Measurements from ENCODE around the gene TBX20.
"Not testable (repeated sequence)": the region's sequence is repeated elsewhere in the genome, so short reads cannot be mapped to it uniquely, and the experiment has no call there.

The TBX20 gene

DNA sequence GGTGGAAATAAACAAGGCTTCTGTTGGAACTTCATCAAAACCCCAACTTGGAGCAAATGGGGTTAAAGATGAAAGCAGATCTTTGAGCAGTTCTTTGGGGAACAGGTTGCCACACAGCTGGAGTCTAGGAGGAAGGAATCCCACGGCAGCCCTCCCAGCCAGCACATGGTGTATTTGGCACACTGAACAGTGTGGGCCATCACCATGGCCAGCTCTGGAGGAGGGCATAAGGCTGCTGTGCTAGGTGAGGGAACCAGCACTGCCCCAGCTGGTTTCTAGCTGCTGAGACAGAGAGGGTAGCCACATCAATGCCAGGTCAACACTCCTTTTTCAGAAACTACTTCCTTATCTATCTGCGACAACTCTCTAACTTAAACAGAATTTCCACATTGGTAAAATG is 33.7 kb downstream of the TBX20 start:
- DNase-seq (ENCODE audit: low read depth, low spot score): not testable (repeated sequence)

DNA sequence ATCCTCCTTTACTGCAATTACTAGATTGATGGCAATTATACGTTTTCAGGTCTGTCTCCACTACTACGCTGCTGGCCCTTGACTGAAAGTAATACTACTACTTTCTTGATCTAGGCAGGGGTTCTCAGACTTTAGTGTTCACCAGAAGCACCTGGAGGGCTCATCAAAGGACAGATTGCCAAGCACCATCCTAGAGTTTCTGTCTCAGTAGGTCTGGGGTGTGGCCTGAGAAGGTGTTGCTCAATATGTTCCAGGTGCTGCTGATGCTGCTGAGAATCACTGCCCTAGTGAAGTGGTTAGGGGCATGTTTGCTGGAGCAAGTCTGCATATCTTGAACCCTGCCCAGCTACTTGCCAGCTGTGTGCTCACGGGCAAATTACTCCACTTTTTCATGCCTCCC is 37.9 kb downstream of the TBX20 start:
- not testable (repeated sequence) for DNase-seq (ENCODE audit: low read depth, low spot score)

DNA sequence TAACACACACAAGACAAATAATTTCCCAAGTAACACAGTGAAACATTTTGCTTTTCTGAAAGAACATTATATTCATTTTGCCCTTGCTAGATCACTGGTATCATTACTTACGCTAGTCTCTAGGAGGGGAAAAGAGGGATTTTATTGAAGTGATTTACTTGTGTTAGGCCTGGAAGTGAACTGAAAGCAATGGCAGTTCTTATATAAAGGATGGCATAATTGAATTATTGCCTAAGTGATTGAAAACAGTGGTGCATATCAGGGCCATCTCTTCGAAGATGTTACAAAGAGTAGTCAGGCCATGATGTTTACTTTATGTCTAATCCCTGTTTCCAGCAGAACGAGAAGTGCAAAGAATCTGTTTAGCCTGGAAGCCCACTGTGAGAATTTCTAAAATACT is 38.8 kb downstream of the TBX20 start:
- DNase-seq (ENCODE audit: low read depth, low spot score): not testable (repeated sequence)

DNA sequence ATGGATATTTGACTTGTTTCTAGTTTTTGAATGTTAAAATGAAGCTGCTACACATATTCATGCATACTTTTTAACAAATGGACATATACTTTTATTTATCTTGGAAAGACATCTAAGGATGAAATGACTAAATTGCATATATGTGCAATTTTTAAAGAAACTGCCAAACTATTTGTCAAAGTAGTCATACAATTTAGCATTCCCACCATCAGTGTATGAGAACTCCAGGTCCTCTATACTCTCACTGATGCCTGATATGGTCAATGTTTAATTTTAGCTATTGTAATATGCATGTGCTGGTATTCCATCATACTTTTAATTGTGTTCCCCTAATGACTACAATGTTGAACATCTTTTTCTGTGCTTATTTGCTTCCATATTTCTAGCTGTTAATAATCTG is 47.0 kb downstream of the TBX20 start:
- not testable (repeated sequence) for DNase-seq (ENCODE audit: low read depth, low spot score)

DNA sequence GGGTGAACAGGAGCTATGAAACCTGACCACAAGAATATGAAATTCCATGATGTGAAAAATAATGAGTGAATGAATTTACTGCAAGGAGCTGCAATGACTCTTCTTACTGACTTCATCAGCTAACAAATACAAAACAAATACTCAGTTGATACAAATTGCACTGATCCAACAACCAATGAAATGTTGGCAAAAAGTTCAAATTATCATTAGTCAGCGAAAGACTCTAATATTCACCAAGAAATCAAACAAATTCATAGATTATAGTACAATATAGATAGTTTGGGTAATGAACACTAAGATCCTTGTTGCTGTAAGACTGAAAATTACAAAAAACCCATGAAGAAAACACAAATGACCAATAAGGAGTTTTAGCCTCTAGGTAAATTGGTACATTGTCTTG is 49.0 kb downstream of the TBX20 start:
- not testable (repeated sequence) for DNase-seq (ENCODE audit: low read depth, low spot score)

DNA sequence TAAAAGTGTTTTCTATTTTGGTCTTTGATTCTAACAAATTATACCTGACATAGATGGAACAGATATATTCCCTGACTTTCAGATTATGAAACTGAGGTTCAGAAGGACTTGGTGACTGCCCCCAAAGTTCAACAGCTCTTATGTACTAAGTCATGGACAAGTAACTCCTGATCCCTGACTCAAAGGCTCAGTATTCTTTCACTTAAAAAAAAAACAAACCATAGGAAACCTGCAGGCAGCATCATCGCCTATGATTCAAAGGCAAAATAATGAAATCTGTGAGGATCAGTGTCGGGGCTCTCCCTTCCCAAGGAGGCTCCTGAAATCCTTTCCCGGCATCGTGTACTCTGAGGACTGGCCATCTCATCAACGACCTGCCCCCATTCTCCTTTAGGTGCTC is 49.9 kb downstream of the TBX20 start:
- not testable (repeated sequence) for DNase-seq (ENCODE audit: low read depth, low spot score)

DNA sequence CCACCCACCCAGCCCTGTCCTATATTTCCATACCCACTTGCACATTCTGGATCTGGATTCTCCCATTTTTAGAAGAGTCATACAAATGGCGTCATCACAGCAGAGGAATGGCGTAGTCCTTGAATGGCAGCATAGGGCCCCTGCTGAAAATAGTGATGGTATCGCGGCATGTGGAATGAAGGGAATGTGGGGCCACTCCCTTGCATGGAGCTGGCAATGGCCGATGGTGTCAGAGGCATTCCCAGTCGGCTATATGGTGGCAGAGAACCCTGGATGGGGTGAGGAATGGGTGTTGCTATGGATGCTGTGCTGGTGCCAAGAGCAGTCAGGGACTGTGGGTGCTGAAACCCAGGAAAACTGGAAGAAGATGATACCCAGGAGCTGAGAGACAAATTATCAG is 51.5 kb downstream of the TBX20 start:
- DNase-seq (ENCODE audit: low read depth, low spot score): not testable (repeated sequence)

DNA sequence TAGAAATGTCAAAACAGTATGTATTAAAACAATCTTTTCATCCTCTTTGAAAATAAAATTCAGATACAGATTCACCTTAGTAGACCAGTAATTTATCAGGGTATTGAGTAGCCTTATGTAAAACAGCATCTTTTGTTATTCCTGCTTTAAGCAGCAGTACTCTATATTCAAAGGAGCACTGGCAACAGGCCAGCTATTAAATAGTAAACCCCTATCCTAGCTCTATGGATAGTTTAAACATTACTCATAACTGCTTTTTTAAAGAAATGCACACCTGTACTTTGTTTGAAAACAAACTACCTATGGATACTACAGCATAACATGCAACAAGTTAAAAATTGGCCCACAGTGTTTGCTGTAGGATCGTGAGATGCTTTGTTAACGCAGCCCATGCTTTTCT is 53.7 kb downstream of the TBX20 start:
- not testable (repeated sequence) for DNase-seq (ENCODE audit: low read depth, low spot score)

DNA sequence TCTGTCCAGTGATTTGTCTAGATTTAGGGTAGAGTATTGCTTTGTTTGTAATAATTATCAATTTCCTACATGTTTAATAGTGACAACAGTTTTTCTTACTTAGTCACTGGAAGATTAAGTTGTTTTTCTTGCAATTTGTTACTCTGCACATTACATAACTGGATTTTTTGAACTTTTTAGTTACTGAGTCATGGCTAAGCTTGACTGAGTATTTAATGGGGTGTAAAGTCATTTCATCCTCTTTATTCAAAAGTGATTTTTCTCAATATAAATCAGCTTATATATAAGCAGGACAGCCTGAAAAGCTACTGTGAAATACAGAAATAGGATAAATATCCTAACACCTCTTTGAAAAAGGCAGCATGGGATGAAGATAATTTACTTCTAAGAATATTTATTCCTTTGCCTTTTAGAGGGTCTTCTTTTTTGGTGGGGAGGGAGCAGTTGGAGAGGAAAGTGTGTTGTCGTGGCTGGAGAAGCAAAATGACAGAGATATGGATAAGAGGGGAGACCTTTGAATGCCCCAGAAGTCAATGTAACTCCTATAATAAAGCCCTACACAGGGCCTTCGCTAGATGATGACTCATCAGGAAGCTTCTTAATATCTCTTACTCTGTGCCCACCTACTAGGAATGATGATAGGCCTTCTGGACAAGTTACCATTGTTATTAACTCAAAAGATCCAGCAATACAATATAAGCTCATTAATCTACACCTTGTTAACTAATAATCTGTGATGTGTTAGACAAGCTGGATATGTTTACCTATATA is 55.3 kb downstream of the TBX20 start:
- DNase-seq (ENCODE audit: low read depth, low spot score): not testable (repeated sequence)

DNA sequence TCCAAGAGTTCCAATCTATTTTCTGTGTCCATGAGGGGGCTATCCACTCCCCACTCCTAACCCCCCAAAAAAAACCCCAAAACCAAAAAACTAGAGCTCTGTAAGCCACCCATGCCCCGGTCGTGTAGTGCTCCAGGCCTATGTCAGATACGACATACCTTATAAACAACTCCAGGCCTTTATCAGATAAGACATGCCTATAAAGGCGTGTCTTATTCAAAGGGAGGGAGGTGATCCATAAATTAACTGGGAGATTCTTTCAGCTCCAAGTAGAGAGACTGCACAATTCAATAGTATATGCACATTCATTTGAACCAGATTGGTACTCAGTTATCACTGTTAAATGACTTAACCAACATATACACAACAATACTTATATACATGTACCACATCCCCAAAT is 62.3 kb downstream of the TBX20 start:
- DNase-seq (ENCODE audit: low read depth, low spot score): not testable (repeated sequence)

DNA sequence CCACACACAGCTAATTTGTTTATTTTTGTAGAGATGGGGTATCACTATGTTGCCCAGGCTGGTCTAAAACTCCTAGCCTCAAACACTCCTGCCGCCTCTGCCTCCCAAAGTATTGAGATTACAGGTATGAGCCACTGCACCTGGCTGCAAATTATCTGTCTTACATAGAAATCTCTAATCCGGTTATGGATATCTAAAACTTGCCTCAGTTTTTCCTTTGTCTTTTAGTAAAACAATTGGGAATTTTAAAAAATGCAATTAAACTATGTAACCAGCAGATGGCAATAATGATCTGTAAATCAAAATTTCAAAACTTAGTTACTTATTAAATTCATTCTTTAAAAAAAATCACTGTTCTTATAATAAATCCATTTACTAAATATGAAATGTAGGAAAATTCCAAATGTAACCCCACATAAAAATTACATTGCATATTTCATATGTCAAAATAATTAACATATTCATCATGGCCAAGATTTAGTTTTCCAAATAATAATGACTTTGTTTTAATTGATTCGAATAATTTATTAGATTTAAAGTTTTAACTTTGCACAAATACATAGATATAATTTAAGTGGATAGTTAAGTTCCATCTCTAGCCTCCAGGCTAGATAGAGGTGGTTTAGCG is 63.6 kb downstream of the TBX20 start:
- not testable (repeated sequence) for DNase-seq (ENCODE audit: low read depth, low spot score)

DNA sequence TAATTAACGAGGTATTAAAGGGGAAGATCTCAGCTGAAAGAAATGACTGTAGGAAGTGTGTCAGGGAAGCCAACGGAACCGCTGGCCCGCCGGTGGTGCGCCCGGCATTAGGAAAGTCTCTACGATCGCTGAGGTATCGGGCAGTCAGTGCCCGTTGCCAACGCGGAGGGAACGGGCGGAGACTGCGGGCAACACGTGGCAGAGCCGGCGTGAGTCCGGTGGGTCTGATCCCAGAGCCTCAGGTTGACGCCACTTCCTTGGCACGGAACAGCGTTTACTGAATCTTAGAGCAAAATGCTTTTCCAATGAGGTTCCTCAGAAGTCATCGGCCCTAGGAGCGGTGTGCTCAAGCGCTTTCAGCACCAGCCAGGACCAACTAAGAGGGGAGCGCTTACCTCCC is 67.1 kb downstream of the TBX20 start:
- not testable (repeated sequence) for DNase-seq (ENCODE audit: low read depth, low spot score)

DNA sequence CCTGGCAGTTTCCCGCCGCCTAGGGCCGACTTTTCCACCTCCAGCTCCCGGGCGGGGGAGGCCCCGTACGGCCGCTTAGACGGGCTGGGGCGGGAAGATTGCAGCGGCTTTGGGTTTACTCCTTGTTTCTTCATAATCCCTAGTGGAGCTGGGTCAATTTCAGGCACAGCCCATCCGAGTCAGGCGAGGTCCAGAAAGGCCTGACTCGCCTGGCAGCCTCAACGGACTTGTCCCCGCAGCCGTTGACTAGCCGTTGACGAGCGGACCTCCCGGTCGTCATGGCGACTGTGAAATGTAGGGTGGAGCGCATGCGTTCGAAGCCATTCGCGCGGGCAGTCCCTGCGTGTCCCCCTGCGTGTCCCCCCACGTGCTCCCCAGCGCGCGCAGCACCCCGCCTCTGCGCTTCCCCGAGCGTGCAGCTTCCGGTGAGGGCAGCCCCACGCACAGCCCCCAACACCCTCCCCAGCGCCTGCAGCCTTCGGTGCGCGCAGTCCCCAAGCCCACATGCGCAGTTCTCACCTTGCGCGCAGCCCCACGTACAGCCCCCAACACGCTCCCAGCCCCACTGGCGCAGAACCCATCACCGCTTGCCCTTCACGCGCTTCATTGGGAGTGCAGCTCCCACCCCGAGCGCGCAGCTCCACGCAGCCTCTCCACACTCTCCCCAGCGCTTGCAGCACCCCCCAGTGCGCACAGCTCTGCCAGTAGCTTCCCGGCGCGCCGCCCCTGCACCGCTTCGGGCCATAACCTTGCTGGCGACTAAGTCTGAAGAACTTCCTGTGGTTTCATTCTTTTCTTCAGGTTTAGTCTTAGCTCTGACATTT is 67.8 kb downstream of the TBX20 start:
- DNase-seq (ENCODE audit: low read depth, low spot score): peak; percentile 2

DNA sequence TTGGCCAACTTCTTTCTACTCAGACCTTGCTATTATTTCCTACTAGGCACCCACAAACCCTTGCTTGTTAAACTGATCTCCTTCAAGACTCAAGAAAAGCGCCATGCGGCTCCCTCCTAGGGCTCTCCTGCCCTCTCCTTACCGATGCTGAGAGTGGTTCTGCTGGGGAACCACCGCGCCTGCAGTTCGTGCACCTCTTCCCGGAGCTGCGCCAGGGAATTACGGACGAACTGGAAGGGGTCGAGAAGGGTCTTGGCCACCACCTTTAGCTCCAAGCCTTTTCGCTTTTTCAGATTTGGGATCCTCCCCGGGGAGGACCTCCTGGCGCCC is 68.4 kb downstream of the TBX20 start:
- not testable (repeated sequence) for DNase-seq (ENCODE audit: low read depth, low spot score)

DNA sequence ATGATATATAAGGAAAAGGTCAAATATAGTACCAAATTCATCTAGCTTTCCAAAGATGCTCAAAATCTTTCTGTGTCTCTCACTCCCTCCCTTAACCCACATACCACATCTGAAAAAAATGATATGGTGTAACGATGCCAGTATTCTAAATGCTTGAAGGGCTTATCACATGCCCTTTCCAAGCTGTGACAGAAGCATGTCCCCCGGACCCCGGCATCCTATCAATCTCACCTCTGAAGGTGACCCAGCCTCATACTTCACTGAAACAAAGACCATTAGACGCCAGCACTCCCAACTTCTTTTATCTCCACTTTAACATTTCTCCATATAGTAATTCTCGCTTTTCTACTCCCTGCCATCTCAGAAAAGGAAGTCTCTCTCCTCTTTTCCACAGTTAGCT is 68.9 kb downstream of the TBX20 start:
- not testable (repeated sequence) for DNase-seq (ENCODE audit: low read depth, low spot score)

DNA sequence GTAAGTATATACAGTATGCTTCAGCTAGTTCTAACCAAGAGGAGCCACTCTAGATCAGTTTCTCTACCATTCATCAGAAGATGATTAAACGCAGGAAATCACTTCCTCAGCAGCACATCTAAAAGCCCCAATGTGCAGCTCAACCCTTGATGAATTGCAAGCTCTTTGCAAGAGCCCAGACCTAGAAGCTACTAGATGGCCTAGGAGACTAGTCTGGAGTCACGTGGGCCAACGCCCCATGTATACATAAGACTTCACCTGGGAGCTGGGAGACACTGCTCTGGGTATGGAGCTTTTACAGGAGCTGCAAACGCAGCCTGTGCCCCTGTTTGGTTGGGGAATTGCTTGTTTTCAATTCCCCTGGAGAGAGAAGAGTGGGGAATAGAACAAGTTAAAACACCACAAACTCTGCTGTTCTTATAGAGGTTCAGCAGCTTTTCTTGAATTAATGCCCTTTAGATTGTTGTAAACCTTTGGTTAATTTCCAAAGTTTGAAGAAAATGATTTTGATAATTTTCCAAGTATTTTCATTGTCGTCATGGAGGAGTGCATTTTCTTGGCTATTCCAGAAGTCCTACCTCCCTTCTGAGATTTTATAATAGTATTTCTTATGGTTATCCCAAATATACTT is 69.9 kb downstream of the TBX20 start:
- DNase-seq (ENCODE audit: low read depth, low spot score): not testable (repeated sequence)

DNA sequence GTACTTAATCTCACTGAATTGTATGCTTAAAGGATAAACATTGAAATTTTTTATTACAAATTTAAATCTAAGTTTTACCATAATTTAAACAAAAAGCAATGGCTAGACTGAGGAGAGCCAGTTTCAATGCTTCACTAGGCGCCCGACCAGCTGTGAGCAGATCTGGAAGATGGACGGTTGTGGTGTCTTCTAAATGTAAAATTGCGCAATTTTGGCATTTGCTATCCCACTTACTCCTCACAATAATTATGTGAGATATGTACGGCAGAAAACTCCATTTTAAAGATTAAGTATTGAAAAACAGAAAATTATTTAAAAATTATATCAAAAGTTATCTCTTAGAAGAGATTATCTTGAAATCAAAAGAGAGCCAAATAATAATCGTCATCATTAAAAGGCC is 73.2 kb downstream of the TBX20 start:
- DNase-seq (ENCODE audit: low read depth, low spot score): not testable (repeated sequence)

DNA sequence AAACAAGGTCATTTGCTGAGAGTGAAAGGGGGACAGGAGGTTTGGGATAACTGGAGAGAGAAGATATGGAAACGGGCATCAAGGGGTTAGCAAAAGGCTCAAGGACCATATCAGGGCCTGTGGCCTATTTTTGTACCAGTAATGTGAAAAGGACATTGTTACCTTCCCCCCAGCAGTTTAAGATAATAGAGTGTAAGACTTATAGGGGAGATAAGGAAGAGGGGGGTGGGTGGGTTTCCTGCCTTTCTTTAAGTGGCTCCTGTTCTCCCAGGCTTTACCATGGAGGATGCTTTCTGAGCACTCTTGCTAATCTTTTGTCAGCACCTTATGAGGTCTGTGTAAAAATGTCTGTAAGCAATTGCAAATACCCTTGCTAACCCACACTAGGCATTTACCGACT is 80.7 kb downstream of the TBX20 start:
- not testable (repeated sequence) for DNase-seq (ENCODE audit: low read depth, low spot score)

DNA sequence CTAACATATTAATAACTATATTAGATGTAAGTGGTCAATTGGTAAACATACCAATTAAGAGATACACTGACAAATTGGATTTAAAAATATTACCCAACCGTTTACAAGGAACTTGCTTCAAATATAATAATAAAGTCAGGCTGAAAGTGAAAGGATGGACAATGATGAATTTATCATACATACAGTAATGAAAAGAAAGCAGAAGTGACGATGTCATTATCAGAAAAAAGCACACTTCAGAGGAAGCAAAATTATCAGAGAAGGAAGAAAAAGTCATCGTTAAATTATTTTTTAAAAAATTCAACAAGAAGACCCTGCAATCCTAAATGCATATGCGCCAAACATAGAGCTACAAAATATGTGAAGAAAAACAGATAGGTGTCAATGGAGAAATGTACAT is 81.8 kb downstream of the TBX20 start:
- DNase-seq (ENCODE audit: low read depth, low spot score): not testable (repeated sequence)

DNA sequence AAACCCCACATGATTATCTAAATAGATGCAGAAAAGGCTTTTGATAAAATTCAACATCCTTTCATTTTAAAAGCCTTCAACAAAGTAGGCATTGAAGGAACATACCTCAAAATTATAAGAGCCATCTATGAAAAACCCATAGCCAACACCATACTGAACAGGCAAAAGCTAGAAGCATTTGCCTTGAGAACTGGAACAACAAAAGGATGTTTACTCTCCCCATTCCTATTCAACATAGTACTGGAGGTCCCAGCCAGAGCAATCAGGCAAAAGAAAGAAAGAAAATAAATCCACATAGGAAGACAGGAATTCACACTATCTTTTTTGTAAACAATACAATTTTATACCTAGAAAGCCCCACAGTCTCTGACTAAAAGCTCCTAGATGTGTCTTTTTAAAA is 86.2 kb downstream of the TBX20 start:
- DNase-seq (ENCODE audit: low read depth, low spot score): not testable (repeated sequence)

DNA sequence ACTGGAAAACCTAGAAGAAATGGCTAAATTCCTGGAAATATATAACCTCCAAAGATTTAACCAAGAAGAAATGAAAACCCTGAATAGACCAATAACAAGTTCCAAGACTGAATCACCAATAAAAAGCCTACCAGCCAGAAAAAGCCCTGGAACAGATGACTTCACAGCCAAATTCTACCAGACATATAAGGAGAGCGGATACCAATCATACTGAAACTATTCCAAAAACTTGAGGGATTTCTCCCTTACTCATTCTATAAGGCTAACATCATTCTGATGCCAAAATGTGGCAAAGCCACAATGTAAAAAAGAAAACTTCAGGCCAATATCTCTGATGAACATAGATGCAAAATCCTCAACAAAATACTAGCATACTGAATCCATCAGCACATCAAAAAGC is 86.7 kb downstream of the TBX20 start:
- not testable (repeated sequence) for DNase-seq (ENCODE audit: low read depth, low spot score)
